Right atrium auricular region (tissue), 2 donors: ENCODE results near the gene XIRP1. TPM values are rescaled to one million over a fixed set of nuclear protein-coding genes. Genes with fewer than 3 reads are reported as not detected.

Experiments
- DNase-seq: peaks from one replicate; pipeline ENCODE4 v3.0.0-alpha.2; 2019; ENCODE audit warnings: low spot score
- H3K27ac ChIP-seq, 2 donors: fragments of 200-600 bp; sonication (generic); 1 replicate in 1 of 2; 2 replicates in 1 of 2; pipeline ENCODE4 v1.5.1; 2016 to 2019
- H3K27me3 ChIP-seq, 2 donors: fragments of 200-600 bp; sonication (generic); one replicate each; pipeline versions ENCODE4 v1.5.1 to v1.6.0; 2017 to 2019
- H3K36me3 ChIP-seq: fragments of 200-600 bp; sonication (generic); one replicate; pipeline ENCODE4 v1.5.1; 2016
- H3K4me1 ChIP-seq, 2 donors: fragments of 200-600 bp; sonication (generic); one replicate each; pipeline versions ENCODE4 v1.5.1 to v1.6.0; 2017 to 2019
- H3K4me3 ChIP-seq, 2 donors: fragments of 200-600 bp; sonication (generic); 1 replicate in 1 of 2; 2 replicates in 1 of 2; pipeline ENCODE4 v1.5.1; 2017 to 2019; ENCODE audit warnings: mild to moderate bottlenecking in 1 of 2, moderate library complexity in 1 of 2
- H3K9me3 ChIP-seq, 2 donors: fragments of 200-600 bp; sonication (generic); one replicate each; pipeline ENCODE4 v1.5.1; 2019
- microRNA-seq, 2 donors: library from miRNA; unstranded; fragments of <30 nt; microRNA quantifications; one replicate each; pipeline ENCODE4, GENCODE V29; 2016 to 2017; ENCODE audit warnings: borderline number of aligned reads in 2 of 2, borderline replicate concordance in 1 of 2
- total RNA-seq, 2 donors: library from RNA; depleted of rRNA; stranded (reverse); fragments of >200 nt; gene quantifications; one replicate each; pipeline ENCODE4 v1.1.0, GENCODE V29; 2016
- TF ChIP-seq, protein P1 (sequence below), 2 donors: fragments of 200-600 bp; sonication (generic); IDR thresholded peaks; one replicate each; pipeline ENCODE4 v1.5.1; 2019; ENCODE audit warnings: antibody characterized with exemption in 2 of 2

Gene XIRP1
- total RNA-seq, 2 donors from 2014 or later: 319 to 1,274 TPM

DNA sequence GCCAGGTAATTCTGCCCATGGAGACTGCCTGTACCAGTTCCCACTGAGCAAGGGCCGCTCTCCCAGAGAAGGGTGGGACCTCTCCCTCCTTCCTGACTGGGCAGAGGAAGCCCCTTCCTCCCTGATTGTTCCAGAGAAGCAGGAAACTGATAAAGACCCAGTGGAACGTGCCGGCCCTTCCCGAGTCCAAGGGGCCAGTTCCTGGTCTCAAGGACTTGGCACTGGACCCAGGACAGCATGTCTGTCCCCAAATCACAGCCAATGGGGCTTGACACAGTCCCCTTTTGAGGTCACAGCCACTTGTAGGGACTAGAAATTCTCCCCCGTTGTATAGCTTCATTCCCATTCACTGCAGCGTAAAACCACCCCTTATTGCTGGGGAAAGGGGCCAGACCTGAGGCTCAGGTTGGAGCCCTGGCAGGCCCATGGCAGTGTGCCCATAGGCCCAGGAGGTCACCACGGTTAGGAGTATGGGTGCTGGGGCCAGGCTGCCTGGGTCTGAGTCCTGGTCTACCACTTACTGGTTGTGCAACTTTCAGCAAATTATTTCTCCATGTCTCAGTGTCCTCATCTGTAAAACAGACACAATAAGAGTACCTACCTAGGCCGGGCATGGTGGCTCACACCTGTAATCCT lies 57.1 kb downstream of the XIRP1 start:
- no peaks in the 10 kb centered on the region for H3K36me3 ChIP-seq
- DNase-seq: peak; percentile 76
- no peaks in the 10 kb centered on the region for H3K27me3 ChIP-seq
- TF ChIP-seq, protein P1, sequence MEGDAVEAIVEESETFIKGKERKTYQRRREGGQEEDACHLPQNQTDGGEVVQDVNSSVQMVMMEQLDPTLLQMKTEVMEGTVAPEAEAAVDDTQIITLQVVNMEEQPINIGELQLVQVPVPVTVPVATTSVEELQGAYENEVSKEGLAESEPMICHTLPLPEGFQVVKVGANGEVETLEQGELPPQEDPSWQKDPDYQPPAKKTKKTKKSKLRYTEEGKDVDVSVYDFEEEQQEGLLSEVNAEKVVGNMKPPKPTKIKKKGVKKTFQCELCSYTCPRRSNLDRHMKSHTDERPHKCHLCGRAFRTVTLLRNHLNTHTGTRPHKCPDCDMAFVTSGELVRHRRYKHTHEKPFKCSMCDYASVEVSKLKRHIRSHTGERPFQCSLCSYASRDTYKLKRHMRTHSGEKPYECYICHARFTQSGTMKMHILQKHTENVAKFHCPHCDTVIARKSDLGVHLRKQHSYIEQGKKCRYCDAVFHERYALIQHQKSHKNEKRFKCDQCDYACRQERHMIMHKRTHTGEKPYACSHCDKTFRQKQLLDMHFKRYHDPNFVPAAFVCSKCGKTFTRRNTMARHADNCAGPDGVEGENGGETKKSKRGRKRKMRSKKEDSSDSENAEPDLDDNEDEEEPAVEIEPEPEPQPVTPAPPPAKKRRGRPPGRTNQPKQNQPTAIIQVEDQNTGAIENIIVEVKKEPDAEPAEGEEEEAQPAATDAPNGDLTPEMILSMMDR (IDR thresholded peaks at IDR 0.05): no peak
- no peaks in the 10 kb centered on the region for H3K9me3 ChIP-seq
- H3K27ac ChIP-seq: peak overlapping the region; percentile 49 to 62
- H3K4me3 ChIP-seq: no peak overlapping the region
- H3K4me1 ChIP-seq: peaks cover 0 to 58% of the 10 kb centered on the region in 2 donors

DNA sequence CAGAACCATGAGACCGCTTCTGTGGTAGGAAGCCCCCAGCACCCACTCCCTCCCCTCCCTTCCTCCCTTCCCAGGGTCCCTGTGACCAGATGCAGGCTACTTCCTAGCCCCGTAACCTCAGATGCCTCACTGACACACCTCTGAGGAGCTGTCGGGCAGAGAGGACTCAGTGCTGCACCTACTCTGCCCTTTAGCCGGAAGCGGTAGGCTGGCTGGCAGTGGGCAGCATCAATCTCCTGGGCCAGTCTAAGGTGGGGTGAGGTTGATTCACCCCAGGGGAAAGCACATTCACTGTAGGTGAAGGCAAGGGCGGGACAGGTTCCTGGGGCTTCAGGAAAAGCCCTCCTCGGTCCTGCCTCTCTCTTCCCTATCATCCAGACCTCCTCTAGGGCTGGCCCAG lies 58.1 kb downstream of the XIRP1 start:
- Histone ChIP-seq H3K4me3 (no peak overlapping the region), H3K9me3 (no peaks in the 10 kb centered on the region), H3K27ac (peak overlapping the region in 1 of 2 donors; percentile 40), H3K4me1 (peaks cover 0 to 48% of the 10 kb centered on the region in 2 donors), H3K36me3 (no peaks in the 10 kb centered on the region), H3K27me3 (no peaks in the 10 kb centered on the region)
- TF ChIP-seq, protein P1 (IDR thresholded peaks at IDR 0.05): no peak
- DNase-seq: no peak

DNA sequence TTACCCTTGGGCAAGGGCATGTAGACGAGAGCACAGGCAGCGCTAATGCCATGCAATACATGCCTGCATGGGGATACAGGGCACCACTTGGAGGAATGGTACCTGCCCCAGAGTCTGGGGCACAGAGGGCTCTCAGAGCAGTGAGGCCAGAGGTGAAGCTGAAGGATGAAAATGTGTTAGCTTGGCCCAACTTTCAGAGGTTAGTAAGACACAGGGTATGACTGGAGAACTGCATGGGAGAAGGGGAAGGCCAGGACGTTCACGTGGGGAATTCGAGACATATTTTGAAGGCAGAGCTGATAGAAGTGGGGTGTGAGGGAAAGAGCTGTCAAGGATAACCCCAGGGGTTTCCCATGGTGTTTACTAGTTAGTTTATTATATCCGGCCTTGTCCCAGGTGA lies 58.6 kb downstream of the XIRP1 start:
- no peak overlapping the region for H3K4me3 ChIP-seq
- DNase-seq: no peak
- TF ChIP-seq, protein P1 (IDR thresholded peaks at IDR 0.05): no peak
- H3K36me3 ChIP-seq: no peaks in the 10 kb centered on the region
- H3K4me1 ChIP-seq: peaks cover 0 to 43% of the 10 kb centered on the region in 2 donors
- H3K27me3 ChIP-seq: no peaks in the 10 kb centered on the region
- no peaks in the 10 kb centered on the region for H3K9me3 ChIP-seq
- H3K27ac ChIP-seq: no peak overlapping the region

Small RNA genes within 50 kb of the gene (microRNA-seq; reads per million reads assigned to microRNA genes)
- gene MIR6822: 0.71 reads per million in 2 donors

Other genes with a start within 250 kb of the XIRP1 start
- gene SCN11A, start 140.7 kb downstream of the XIRP1 start, total RNA-seq: under 1 TPM; 0.07 to 0.08 TPM
- gene WDR48, start 140.6 kb downstream of the XIRP1 start, total RNA-seq: 10 to 100 TPM; 11.9 to 17.1 TPM
- 10 to 100 TPM; 34.3 to 38.8 TPM for gene GORASP1, start 85.0 kb downstream of the XIRP1 start, total RNA-seq
- 1 to 10 TPM in 1 of 2 donors, under 1 TPM in 1; 0.85 to 1.8 TPM for gene TTC21A, start 84.9 kb downstream of the XIRP1 start, total RNA-seq
- 10 to 100 TPM; 48.0 to 49.5 TPM for gene CSRNP1, start 39.0 kb downstream of the XIRP1 start, total RNA-seq
- gene CX3CR1, start 87.4 kb upstream of the XIRP1 start, total RNA-seq: under 1 TPM; 0.26 to 0.59 TPM
- gene CCR8, start 137.1 kb upstream of the XIRP1 start, total RNA-seq: not detected
- 10 to 100 TPM; 14.3 to 15.7 TPM for gene SLC25A38, start 190.8 kb upstream of the XIRP1 start, total RNA-seq
- 100 to 1,000 TPM; 351 to 628 TPM for gene RPSA, start 214.1 kb upstream of the XIRP1 start, total RNA-seq